ENCODE data around the gene ITLN1.
"Not testable (repeated sequence)": the region's sequence is repeated elsewhere in the genome, so short reads cannot be mapped to it uniquely, and the experiment has no call there.

The ITLN1 gene

GRCh38 chr1:160882582-160882981 lies 2.4 kb downstream of the ITLN1 start:
- no peak for DNase-seq (ENCODE audit: low read depth)

GRCh38 chr1:160881264-160881663 lies 3.7 kb downstream of the ITLN1 start:
- DNase-seq (ENCODE audit: low read depth): not testable (repeated sequence)

- DNase-seq (ENCODE audit: low read depth): no peak
Observed at GRCh38 chr1:160880216-160880615, 4.8 kb downstream of the ITLN1 start.

GRCh38 chr1:160879056-160879455 lies 5.9 kb downstream of the ITLN1 start:
- no peak for DNase-seq (ENCODE audit: low read depth)

GRCh38 chr1:160877221-160877620 lies 7.8 kb downstream of the ITLN1 start:
- no peak for DNase-seq (ENCODE audit: low read depth)

- no peak for DNase-seq (ENCODE audit: low read depth)
Observed at GRCh38 chr1:160876311-160876710, 8.7 kb downstream of the ITLN1 start.

GRCh38 chr1:160875591-160875990 lies 9.4 kb downstream of the ITLN1 start:
- DNase-seq (ENCODE audit: low read depth): not testable (repeated sequence)

GRCh38 chr1:160874935-160875334 lies 10.0 kb downstream of the ITLN1 start:
- DNase-seq (ENCODE audit: low read depth): no peak

GRCh38 chr1:160868141-160868540 lies 16.8 kb downstream of the ITLN1 start:
- no peak for DNase-seq (ENCODE audit: low read depth)

- DNase-seq (ENCODE audit: low read depth): not testable (repeated sequence)
Observed at GRCh38 chr1:160867651-160868050, 17.3 kb downstream of the ITLN1 start.

- no peak for DNase-seq (ENCODE audit: low read depth)
Observed at GRCh38 chr1:160866695-160867260, 18.2 kb downstream of the ITLN1 start.

- DNase-seq (ENCODE audit: low read depth): no peak
Observed at GRCh38 chr1:160866001-160866694, 18.8 kb downstream of the ITLN1 start.

- DNase-seq (ENCODE audit: low read depth): no peak
Observed at GRCh38 chr1:160865337-160865736, 19.6 kb downstream of the ITLN1 start.

GRCh38 chr1:160864173-160864572 lies 20.8 kb downstream of the ITLN1 start:
- no peak for DNase-seq (ENCODE audit: low read depth)

GRCh38 chr1:160863774-160864131 lies 21.2 kb downstream of the ITLN1 start:
- DNase-seq (ENCODE audit: low read depth): no peak

- no peak for DNase-seq (ENCODE audit: low read depth)
Observed at GRCh38 chr1:160863061-160863773, 21.8 kb downstream of the ITLN1 start.

GRCh38 chr1:160862203-160863060 lies 22.5 kb downstream of the ITLN1 start, which contains the start of gene CD244:
CD244 (minus strand) TSS chr1:160862887; CDS start chr1:160862677, 210 bp downstream.
- DNase-seq (ENCODE audit: low read depth): no peak

- no peak for DNase-seq (ENCODE audit: low read depth)
Observed at GRCh38 chr1:160860840-160861505, 24.0 kb downstream of the ITLN1 start.

GRCh38 chr1:160859166-160859565 lies 25.8 kb downstream of the ITLN1 start:
- no peak for DNase-seq (ENCODE audit: low read depth)

- DNase-seq (ENCODE audit: low read depth): no peak
Observed at GRCh38 chr1:160858507-160858906, 26.5 kb downstream of the ITLN1 start.

GRCh38 chr1:160858097-160858496 lies 26.9 kb downstream of the ITLN1 start:
- no peak for DNase-seq (ENCODE audit: low read depth)

Measured in HS-27A (cell line).